Loucy (cell line): ENCODE data around the gene PPM1N.

Source experiments
- EZH2phosphoT487 ChIP-seq: fragments of 200-600 bp; IDR thresholded peaks from 2 replicates; pipeline ENCODE4 v1.6.1; 2018; ENCODE audit warnings: antibody characterized with exemption, mild to moderate bottlenecking, moderate library complexity, borderline replicate concordance
- TF ChIP-seq, protein P1 (sequence below): fragments of 200-600 bp; sonication (generic); conservative IDR thresholded peaks from 2 replicates; pipeline ENCODE4 v1.5.1; 2014; ENCODE audit warnings: mild to moderate bottlenecking, antibody characterized with exemption, low read length

DNA sequence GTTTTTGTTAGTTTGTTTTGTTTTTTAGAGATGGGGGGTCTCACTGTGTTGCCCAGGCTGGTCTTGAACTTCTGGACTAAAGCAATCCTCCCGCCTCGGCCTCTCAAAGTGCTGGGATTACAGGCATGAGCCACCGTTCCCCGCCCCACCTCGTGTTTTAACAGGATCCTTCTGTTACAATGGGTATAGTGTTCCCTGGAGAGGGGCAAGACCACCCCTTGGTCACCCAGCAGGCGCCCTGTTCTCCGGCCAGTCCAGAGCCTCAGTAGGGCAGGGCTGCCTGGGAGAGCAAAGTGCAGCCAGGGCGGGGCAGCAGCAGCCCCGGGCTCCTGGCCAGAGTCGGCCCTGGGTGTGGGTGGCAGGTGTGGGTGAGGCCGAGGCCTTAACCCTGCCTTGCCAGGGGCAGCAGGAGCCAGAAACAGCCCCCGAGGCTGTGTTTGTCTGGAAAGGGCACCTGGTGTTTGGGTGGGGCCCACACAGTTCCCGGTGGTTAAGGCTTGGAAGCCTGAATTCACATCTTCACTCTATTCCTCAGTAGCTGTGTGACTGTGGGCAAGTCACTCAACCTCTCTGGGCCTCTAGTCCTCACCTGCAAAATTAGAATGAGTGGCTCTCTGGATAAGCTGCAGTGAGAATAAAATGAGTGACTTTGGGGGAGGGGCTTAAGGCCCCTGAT, 16.3 kb downstream of the PPM1N start:
- TF ChIP-seq, protein P1, sequence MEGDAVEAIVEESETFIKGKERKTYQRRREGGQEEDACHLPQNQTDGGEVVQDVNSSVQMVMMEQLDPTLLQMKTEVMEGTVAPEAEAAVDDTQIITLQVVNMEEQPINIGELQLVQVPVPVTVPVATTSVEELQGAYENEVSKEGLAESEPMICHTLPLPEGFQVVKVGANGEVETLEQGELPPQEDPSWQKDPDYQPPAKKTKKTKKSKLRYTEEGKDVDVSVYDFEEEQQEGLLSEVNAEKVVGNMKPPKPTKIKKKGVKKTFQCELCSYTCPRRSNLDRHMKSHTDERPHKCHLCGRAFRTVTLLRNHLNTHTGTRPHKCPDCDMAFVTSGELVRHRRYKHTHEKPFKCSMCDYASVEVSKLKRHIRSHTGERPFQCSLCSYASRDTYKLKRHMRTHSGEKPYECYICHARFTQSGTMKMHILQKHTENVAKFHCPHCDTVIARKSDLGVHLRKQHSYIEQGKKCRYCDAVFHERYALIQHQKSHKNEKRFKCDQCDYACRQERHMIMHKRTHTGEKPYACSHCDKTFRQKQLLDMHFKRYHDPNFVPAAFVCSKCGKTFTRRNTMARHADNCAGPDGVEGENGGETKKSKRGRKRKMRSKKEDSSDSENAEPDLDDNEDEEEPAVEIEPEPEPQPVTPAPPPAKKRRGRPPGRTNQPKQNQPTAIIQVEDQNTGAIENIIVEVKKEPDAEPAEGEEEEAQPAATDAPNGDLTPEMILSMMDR: no peak
- no peak for TF ChIP-seq EZH2phosphoT487
